AG04450 (cell line): ENCODE data around the gene MORN4. TPM values are rescaled to one million over a fixed set of nuclear protein-coding genes. Genes with fewer than 3 reads are reported as not detected.

Experiments
- CTCF ChIA-PET: fragments of 300-600, 350-600 bp; formaldehyde crosslinking; extraction: SDS; loops from one replicate; lab custom pipeline; 2022; ENCODE audit warnings: antibody characterized with exemption, inconsistent platforms; lab: Charles Lee
- POLR2A ChIA-PET: fragments of 350-600 bp; formaldehyde crosslinking; extraction: SDS; loops from one replicate; lab custom pipeline; 2021; ENCODE audit warnings: antibody characterized with exemption, inconsistent platforms; lab: Yijun Ruan, JAX
- DNase-seq: peaks from one replicate; pipeline ENCODE4 v3.0.0-alpha.2; 2011; ENCODE audit warnings: low read depth, low spot score
- H3K27ac ChIP-seq: one replicate; pipeline ENCODE4 v1.5.1; 2012; ENCODE audit warnings: low read depth, low read length, control low read depth
- H3K27me3 ChIP-seq: one replicate; pipeline ENCODE4 v1.6.0; 2012; ENCODE audit warnings: low read length; ENCODE audit not compliant: control insufficient read depth, insufficient read depth
- H3K4me3 ChIP-seq: 2 replicates; pipeline ENCODE4 v1.5.1; 2011; ENCODE audit warnings: mild to moderate bottlenecking, low read depth, low read length, control low read depth
- H3K9me3 ChIP-seq: 2 replicates; pipeline ENCODE4 v1.5.1; 2012; ENCODE audit warnings: low read length; ENCODE audit not compliant: control insufficient read depth, insufficient read depth
- polyA plus RNA-seq: library from polyadenylated mRNA; depleted of rRNA; stranded (reverse); fragments of >200 nt; gene quantifications from 2 replicates; pipeline ENCODE4 v1.2.3, GENCODE V29; 2011
- TF ChIP-seq, protein P1 (sequence below): IDR thresholded peaks from 2 replicates; pipeline ENCODE4 v1.5.1; 2011; ENCODE audit warnings: low read depth, low read length, control low read depth, inconsistent platforms

MORN4 gene
- polyA plus RNA-seq, 1 experiment: 16.0 TPM

DNA sequence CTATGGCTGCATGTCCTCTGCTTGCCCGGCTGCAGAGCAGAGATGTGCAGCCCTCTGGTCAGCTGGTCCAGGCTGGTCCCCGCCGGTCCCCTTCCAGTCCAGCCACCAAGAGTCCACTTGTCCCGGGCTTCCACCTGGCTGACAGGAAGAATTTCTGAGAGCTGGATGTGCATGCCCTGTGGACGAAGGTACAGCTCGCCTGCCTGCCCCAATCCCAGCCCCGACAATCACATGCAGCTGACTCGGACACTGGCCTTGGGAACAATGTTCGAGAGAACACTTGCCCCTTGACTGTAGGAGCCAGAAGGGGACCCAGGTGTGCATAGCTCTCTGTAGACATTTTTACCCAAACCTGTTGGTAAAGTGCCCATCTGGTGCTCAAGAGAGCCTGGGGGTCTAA is 41.9 kb upstream of the MORN4 start:
- DNase-seq: no peak
- Histone ChIP-seq H3K9me3 (no peaks in the 10 kb centered on the region), H3K27me3 (no peaks in the 10 kb centered on the region), H3K27ac (no peak overlapping the region), H3K4me3 (no peak overlapping the region)
- TF ChIP-seq, protein P1, sequence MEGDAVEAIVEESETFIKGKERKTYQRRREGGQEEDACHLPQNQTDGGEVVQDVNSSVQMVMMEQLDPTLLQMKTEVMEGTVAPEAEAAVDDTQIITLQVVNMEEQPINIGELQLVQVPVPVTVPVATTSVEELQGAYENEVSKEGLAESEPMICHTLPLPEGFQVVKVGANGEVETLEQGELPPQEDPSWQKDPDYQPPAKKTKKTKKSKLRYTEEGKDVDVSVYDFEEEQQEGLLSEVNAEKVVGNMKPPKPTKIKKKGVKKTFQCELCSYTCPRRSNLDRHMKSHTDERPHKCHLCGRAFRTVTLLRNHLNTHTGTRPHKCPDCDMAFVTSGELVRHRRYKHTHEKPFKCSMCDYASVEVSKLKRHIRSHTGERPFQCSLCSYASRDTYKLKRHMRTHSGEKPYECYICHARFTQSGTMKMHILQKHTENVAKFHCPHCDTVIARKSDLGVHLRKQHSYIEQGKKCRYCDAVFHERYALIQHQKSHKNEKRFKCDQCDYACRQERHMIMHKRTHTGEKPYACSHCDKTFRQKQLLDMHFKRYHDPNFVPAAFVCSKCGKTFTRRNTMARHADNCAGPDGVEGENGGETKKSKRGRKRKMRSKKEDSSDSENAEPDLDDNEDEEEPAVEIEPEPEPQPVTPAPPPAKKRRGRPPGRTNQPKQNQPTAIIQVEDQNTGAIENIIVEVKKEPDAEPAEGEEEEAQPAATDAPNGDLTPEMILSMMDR: no peak
- ChIA-PET POLR2A (interaction anchor here (0.6 kb wide), 1 partner anchor 59 kb away, joined by 3 read pairs; no protein-coding TSS in a partner anchor), CTCF (interaction anchor here (0.7 to 6.6 kb wide), 3 partner anchors 27 to 57 kb away, joined by 3 to 53 read pairs (median 33); no protein-coding TSS in a partner anchor)

DNA sequence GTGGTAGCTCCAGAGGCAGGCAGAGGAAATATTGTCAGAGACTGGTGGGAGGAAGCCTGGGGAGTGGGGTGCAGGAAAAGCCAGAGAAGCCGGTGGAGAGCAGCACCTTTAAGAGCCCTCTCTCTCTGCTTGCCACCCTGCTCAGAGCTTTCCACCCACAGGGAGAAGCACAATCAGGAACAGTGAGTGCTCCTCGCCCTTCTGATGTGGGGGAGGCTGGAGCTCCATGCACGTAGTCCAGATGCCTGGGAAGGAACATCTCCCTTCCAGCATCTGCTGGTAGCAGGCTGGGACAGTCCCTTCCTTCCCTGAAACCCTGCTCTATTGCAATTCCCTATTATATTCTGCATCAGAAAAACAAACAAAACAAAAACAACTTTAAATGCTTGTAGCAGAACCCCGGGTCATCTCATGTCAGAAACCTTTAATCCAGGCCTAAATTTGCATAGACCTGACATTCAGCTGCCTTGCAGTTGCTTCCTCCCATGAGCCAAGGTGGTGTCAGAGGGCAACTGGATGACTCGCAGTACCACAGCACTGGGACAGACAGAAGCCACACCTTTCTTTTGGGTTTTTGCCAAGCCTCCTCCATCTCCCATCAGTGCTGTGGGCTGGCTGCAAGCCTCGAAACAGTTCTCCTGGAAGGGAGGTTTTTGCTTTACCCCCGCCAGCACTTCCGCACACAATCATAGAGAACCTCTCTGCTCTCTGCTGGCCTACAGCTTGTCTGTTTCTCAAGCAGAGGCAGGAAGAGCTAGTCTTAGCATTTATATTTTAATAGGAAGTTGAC is 40.6 kb upstream of the MORN4 start:
- CTCF ChIA-PET: interaction anchor here (1.8 kb wide), 1 partner anchor 57 kb away, joined by 6 read pairs; no protein-coding TSS in a partner anchor
- no peak for DNase-seq
- TF ChIP-seq, protein P1: no peak
- Histone ChIP-seq H3K27ac (peak overlapping the region; percentile 39), H3K9me3 (no peaks in the 10 kb centered on the region), H3K27me3 (no peaks in the 10 kb centered on the region), H3K4me3 (no peak overlapping the region)
- POLR2A ChIA-PET: interaction anchor here (1.0 to 1.1 kb wide), 2 partner anchors 13 to 25 kb away, joined by 3 read pairs; partner anchors contain the start of gene AVPI1

DNA sequence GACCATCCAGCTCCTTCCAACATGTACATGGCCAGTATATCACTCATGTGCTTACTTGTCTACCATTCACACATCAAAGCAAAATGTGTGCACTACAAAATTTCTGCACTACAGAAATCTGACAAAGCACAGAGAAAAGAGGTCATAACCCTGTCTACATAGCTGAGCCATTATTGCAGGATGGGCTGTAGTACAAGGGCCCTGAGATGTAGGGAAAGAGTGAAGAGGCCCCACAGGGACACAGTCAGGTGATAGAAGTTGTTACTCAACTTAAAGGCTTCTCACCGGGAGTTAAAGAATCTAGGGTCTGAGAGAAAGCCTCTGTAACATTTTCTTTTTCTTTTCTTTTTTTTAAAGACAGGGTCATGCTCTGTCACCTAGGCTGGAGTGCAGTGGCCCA is 36.3 kb upstream of the MORN4 start:
- TF ChIP-seq, protein P1: no peak
- Histone ChIP-seq H3K27ac (no peak overlapping the region), H3K27me3 (no peaks in the 10 kb centered on the region), H3K9me3 (no peaks in the 10 kb centered on the region), H3K4me3 (no peak overlapping the region)
- POLR2A ChIA-PET: interaction anchor here (0.6 to 1.0 kb wide), 3 partner anchors 20 to 255 kb away, joined by 3 to 4 read pairs (median 3); no protein-coding TSS in a partner anchor
- CTCF ChIA-PET: interaction anchor here (0.6 to 1.7 kb wide), 4 partner anchors 32 to 97 kb away, joined by 3 to 8 read pairs (median 5); partner anchors contain the start of gene ANKRD2
- no peak for DNase-seq

DNA sequence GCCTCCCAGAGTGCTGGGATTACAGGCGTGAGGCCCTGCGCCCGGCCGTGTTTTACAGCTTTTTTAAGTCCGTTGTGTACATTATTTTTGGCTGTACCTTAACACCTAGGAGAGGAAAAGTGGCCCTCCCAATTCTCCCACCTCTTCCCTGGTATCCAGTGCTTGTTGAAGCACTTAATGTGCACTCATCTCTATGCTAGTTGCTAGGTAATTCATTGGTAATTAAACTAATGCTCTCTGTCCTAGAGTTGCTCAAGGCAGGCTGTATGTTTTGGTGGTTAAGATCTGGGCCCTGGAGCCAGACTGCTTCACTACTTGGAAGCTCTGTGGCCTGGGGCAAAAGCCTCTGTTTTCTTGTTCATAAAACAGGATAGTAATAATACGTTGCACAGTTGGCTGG is 34.2 kb upstream of the MORN4 start:
- TF ChIP-seq, protein P1: no peak
- ChIA-PET POLR2A (no interaction called here), CTCF (interaction anchor here (1.3 to 1.9 kb wide), 3 partner anchors 9 to 64 kb away, joined by 3 to 14 read pairs (median 4); no protein-coding TSS in a partner anchor)
- DNase-seq: no peak
- no peak overlapping the region for H3K4me3 ChIP-seq
- no peaks in the 10 kb centered on the region for H3K9me3 ChIP-seq
- H3K27me3 ChIP-seq: no peaks in the 10 kb centered on the region
- no peak overlapping the region for H3K27ac ChIP-seq

DNA sequence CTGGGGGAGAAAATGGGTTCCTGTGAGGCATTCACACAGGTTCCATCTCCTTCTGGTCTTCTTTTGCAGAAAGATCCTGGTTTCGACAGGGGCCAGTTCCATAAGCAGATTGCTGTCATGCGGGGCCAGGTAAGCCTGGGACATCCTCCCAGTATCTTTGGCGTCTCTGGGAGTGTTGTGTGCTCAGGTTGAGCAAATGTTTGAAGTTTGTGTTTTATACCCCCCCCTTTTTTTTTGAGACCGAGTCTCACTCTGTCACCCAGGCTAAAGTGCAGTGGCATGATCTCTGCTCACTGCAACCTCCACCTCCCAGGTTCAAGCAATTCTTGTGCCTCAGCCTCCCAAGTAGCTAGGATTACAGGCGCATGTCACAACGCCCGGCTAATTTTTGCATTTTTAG is 33.7 kb upstream of the MORN4 start:
- H3K4me3 ChIP-seq: no peak overlapping the region
- POLR2A ChIA-PET: no interaction called here
- CTCF ChIA-PET: interaction anchor here (1.0 to 1.9 kb wide), 3 partner anchors 10 to 113 kb away, joined by 4 to 14 read pairs (median 4); no protein-coding TSS in a partner anchor
- no peaks in the 10 kb centered on the region for H3K27me3 ChIP-seq
- H3K9me3 ChIP-seq: no peaks in the 10 kb centered on the region
- H3K27ac ChIP-seq: no peak overlapping the region
- no peak for DNase-seq
- TF ChIP-seq, protein P1: no peak
